ENCODE results near the gene ELL.

Gene ELL

GRCh38 chr19:18441804-18442788, 79.8 kb downstream of the ELL start:
- H3K27me3 ChIP-seq (ENCODE audit: control insufficient read depth, low read length): no peaks in the 10 kb centered on the region
- H3F3A ChIP-seq (ENCODE audit: control insufficient read depth, insufficient read depth): peaks cover 12% of the 10 kb centered on the region; the same call in 1 of the 2 replicates
- H3K79me2 ChIP-seq (ENCODE audit: control insufficient read depth, low read length): no peaks in the 10 kb centered on the region
- TF ChIP-seq CTCF (IDR thresholded peaks at IDR 0.05; ENCODE audit: low read depth, low read length, poor library complexity, severe bottlenecking) (no peak), EZH2phosphoT487 (IDR thresholded peaks at IDR 0.05; ENCODE audit: borderline replicate concordance, low read length) (no peak)
- H3K9me2 ChIP-seq (replicated peaks; ENCODE audit: control insufficient read depth, low read length): no peaks in the 10 kb centered on the region
- H3K9me3 ChIP-seq (ENCODE audit: control insufficient read depth, insufficient read depth, low read length): no peaks in the 10 kb centered on the region
- no peaks in the 10 kb centered on the region for H4K20me1 ChIP-seq (ENCODE audit: control insufficient read depth, insufficient read depth, low read depth, low read length)
- peaks cover 25% of the 10 kb centered on the region for H3K36me3 ChIP-seq (ENCODE audit: control insufficient read depth, low read length)
- no peak overlapping the region for H3K4me2 ChIP-seq (ENCODE audit: low read length)
- no peak overlapping the region for H3K4me3 ChIP-seq (ENCODE audit: low read length)
- H3K27ac ChIP-seq (ENCODE audit: low read depth, low read length): no peak overlapping the region
- peaks cover 13% of the 10 kb centered on the region for H3K4me1 ChIP-seq (ENCODE audit: control insufficient read depth, low read length)

DNA sequence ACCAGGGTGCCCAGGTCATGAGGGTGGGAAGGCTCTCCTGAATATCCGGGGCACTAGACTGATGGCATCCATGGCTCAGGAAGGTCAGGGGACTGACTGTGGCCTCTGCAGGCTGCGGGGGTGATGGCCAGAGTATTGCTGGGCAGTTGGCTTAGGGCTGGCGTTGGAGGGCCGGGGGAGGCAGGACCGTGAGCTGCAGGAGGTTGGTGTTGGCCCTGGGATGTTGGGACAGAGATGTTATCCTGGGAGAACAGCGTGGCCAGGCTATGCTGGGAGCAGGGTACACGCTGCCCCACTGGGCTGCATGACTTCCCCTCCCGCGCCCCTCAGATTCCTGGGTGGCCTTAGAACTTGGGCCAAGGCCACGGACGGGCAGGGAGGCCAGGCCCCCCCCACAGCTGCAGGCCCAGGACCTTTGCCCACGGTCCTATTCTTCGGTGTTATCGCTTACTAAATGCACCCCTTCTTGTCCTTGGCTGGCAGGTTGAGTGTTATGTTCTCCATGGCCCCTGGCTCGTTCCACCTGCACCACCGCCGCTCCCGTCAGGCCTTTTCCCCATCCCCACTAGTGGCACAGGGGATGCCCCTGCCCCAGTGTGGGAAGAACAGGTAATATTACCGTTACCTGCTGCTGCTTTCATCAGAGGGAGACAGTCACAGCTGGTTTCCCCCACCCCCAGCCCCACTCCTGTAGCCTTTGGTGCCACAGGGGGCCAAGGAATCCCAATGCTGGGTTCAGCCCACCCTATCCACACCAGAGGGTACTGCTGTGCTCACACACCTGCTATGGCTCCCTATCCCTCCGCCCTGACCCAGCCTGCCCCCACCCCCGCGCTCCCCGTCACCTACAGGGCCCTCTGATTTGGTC, 80.7 kb downstream of the ELL start:
- Histone ChIP-seq H3K9me3 (ENCODE audit: control insufficient read depth, insufficient read depth, low read length) (no peaks in the 10 kb centered on the region), H3K4me3 (ENCODE audit: low read length) (no peak overlapping the region), H3F3A (ENCODE audit: control insufficient read depth, insufficient read depth) (peaks cover 12% of the 10 kb centered on the region; the same call in 1 of the 2 replicates), H3K79me2 (ENCODE audit: control insufficient read depth, low read length) (no peaks in the 10 kb centered on the region), H3K27me3 (ENCODE audit: control insufficient read depth, low read length) (no peaks in the 10 kb centered on the region), H4K20me1 (ENCODE audit: control insufficient read depth, insufficient read depth, low read depth, low read length) (no peaks in the 10 kb centered on the region), H3K4me2 (ENCODE audit: low read length) (no peak overlapping the region), H3K27ac (ENCODE audit: low read depth, low read length) (no peak overlapping the region), H3K9me2 (replicated peaks; ENCODE audit: control insufficient read depth, low read length) (no peaks in the 10 kb centered on the region), H3K4me1 (ENCODE audit: control insufficient read depth, low read length) (peaks cover 22% of the 10 kb centered on the region), H3K36me3 (ENCODE audit: control insufficient read depth, low read length) (peaks cover 17% of the 10 kb centered on the region)
- TF ChIP-seq CTCF (IDR thresholded peaks at IDR 0.05; ENCODE audit: low read depth, low read length, poor library complexity, severe bottlenecking): no peak
- TF ChIP-seq EZH2phosphoT487 (IDR thresholded peaks at IDR 0.05; ENCODE audit: borderline replicate concordance, low read length): no peak

DNA sequence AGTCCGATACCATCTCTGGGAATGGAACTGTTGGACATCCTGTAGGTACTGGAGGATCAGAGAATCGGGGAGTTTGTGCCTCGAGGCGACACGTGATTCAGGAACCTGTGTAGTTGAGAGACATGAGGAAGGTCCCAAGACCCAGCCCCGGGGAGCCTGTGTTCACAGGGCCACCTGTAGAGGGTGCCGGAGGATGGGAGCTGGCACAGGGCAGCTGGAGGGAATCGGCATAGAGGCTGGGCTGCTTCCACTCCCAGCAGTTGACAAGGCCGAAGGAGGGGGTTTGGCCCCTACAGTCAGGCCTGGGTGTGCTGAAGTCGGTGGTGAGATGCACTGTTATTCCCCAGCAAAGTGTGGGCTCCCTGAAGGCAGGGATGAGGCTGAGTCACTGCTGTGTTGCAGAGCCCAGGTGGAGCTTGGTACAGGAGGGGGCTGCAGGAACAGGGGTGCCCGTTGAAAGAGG, 81.4 kb downstream of the ELL start:
- H3K36me3 ChIP-seq (ENCODE audit: control insufficient read depth, low read length): peaks cover 19% of the 10 kb centered on the region; the same call in 1 of the 2 replicates
- peaks cover 12% of the 10 kb centered on the region; the same call in 1 of the 2 replicates for H3F3A ChIP-seq (ENCODE audit: control insufficient read depth, insufficient read depth)
- no peak overlapping the region for H3K27ac ChIP-seq (ENCODE audit: low read depth, low read length)
- H3K9me2 ChIP-seq (replicated peaks; ENCODE audit: control insufficient read depth, low read length): no peaks in the 10 kb centered on the region
- peaks cover 23% of the 10 kb centered on the region for H3K4me1 ChIP-seq (ENCODE audit: control insufficient read depth, low read length)
- no peaks in the 10 kb centered on the region for H4K20me1 ChIP-seq (ENCODE audit: control insufficient read depth, insufficient read depth, low read depth, low read length)
- no peaks in the 10 kb centered on the region for H3K27me3 ChIP-seq (ENCODE audit: control insufficient read depth, low read length)
- H3K9me3 ChIP-seq (ENCODE audit: control insufficient read depth, insufficient read depth, low read length): no peaks in the 10 kb centered on the region
- H3K79me2 ChIP-seq (ENCODE audit: control insufficient read depth, low read length): no peaks in the 10 kb centered on the region
- peak; percentile 53 for TF ChIP-seq CTCF (IDR thresholded peaks at IDR 0.05; ENCODE audit: low read depth, low read length, poor library complexity, severe bottlenecking)
- no peak for TF ChIP-seq EZH2phosphoT487 (IDR thresholded peaks at IDR 0.05; ENCODE audit: borderline replicate concordance, low read length)
- H3K4me2 ChIP-seq (ENCODE audit: low read length): no peak overlapping the region
- no peak overlapping the region for H3K4me3 ChIP-seq (ENCODE audit: low read length)
